Osteoblast (primary cell): Measurements from ENCODE around the gene KIF4A. TPM values are rescaled to one million over a fixed set of nuclear protein-coding genes. Genes with fewer than 3 reads are reported as not detected.
"Not testable (repeated sequence)": the region's sequence is repeated elsewhere in the genome, so short reads cannot be mapped to it uniquely, and the experiment has no call there.

ENCODE experiments used
- DNase-seq: peaks from one replicate; pipeline ENCODE4 v3.0.0; 2011; ENCODE audit warnings: low spot score, mixed read lengths; ENCODE audit not compliant: insufficient read length; ENCODE audit errors: missing footprints
- H2AFZ ChIP-seq: 2 replicates; pipeline ENCODE4 v1.6.0; 2011; ENCODE audit warnings: mild to moderate bottlenecking, low read length
- H3K27ac ChIP-seq: 2 replicates; pipeline ENCODE4 v1.5.1; 2011; ENCODE audit warnings: mild to moderate bottlenecking, low read depth, low read length, moderate library complexity
- H3K27me3 ChIP-seq: 2 replicates; pipeline ENCODE4 v1.6.0; 2012; ENCODE audit warnings: mild to moderate bottlenecking, control low read depth, inconsistent platforms, low read length, moderate library complexity; ENCODE audit not compliant: insufficient read depth
- H3K36me3 ChIP-seq: 2 replicates; pipeline ENCODE4 v1.5.1; 2011; ENCODE audit warnings: mild to moderate bottlenecking, low read length, control low read depth, moderate library complexity; ENCODE audit not compliant: insufficient read depth
- H3K4me1 ChIP-seq: 2 replicates; pipeline ENCODE4 v1.5.1; 2011; ENCODE audit warnings: mild to moderate bottlenecking, low read length, control low read depth, moderate library complexity; ENCODE audit not compliant: insufficient read depth
- H3K4me2 ChIP-seq: 2 replicates; pipeline ENCODE4 v1.6.0; 2011; ENCODE audit warnings: mild to moderate bottlenecking, low read length; ENCODE audit not compliant: insufficient read depth
- H3K4me3 ChIP-seq: fragments of 200-600 bp; sonication (generic); 3 replicates; pipeline ENCODE4 v1.5.1; 2012; ENCODE audit warnings: mild to moderate bottlenecking, low read length, inconsistent platforms; ENCODE audit not compliant: insufficient read depth
- H3K79me2 ChIP-seq: 2 replicates; pipeline ENCODE4 v1.6.0; 2012; ENCODE audit warnings: mild to moderate bottlenecking, low read length, control low read depth, inconsistent platforms; ENCODE audit not compliant: insufficient read depth
- H3K9me3 ChIP-seq: 2 replicates; pipeline ENCODE4 v1.5.1; 2011; ENCODE audit warnings: low read depth, low read length, control low read depth
- H4K20me1 ChIP-seq: 2 replicates; pipeline ENCODE4 v1.6.0; 2012; ENCODE audit warnings: mild to moderate bottlenecking, low read length, control low read depth; ENCODE audit not compliant: insufficient read depth
- total RNA-seq: library from RNA; depleted of rRNA; stranded (reverse); fragments of >200 nt; gene quantifications from 2 replicates; pipeline ENCODE4 v1.2.3, GENCODE V29; 2012
- TF ChIP-seq, protein P1 (sequence below): IDR thresholded peaks from 2 replicates; pipeline ENCODE4 v1.5.1; 2011; ENCODE audit warnings: mild to moderate bottlenecking, low read depth, low read length, moderate library complexity; ENCODE audit errors: extremely low read depth

Gene KIF4A, protein sequence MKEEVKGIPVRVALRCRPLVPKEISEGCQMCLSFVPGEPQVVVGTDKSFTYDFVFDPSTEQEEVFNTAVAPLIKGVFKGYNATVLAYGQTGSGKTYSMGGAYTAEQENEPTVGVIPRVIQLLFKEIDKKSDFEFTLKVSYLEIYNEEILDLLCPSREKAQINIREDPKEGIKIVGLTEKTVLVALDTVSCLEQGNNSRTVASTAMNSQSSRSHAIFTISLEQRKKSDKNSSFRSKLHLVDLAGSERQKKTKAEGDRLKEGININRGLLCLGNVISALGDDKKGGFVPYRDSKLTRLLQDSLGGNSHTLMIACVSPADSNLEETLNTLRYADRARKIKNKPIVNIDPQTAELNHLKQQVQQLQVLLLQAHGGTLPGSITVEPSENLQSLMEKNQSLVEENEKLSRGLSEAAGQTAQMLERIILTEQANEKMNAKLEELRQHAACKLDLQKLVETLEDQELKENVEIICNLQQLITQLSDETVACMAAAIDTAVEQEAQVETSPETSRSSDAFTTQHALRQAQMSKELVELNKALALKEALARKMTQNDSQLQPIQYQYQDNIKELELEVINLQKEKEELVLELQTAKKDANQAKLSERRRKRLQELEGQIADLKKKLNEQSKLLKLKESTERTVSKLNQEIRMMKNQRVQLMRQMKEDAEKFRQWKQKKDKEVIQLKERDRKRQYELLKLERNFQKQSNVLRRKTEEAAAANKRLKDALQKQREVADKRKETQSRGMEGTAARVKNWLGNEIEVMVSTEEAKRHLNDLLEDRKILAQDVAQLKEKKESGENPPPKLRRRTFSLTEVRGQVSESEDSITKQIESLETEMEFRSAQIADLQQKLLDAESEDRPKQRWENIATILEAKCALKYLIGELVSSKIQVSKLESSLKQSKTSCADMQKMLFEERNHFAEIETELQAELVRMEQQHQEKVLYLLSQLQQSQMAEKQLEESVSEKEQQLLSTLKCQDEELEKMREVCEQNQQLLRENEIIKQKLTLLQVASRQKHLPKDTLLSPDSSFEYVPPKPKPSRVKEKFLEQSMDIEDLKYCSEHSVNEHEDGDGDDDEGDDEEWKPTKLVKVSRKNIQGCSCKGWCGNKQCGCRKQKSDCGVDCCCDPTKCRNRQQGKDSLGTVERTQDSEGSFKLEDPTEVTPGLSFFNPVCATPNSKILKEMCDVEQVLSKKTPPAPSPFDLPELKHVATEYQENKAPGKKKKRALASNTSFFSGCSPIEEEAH
- total RNA-seq = 2.1 and 2.2 TPM in 2 replicates

DNA sequence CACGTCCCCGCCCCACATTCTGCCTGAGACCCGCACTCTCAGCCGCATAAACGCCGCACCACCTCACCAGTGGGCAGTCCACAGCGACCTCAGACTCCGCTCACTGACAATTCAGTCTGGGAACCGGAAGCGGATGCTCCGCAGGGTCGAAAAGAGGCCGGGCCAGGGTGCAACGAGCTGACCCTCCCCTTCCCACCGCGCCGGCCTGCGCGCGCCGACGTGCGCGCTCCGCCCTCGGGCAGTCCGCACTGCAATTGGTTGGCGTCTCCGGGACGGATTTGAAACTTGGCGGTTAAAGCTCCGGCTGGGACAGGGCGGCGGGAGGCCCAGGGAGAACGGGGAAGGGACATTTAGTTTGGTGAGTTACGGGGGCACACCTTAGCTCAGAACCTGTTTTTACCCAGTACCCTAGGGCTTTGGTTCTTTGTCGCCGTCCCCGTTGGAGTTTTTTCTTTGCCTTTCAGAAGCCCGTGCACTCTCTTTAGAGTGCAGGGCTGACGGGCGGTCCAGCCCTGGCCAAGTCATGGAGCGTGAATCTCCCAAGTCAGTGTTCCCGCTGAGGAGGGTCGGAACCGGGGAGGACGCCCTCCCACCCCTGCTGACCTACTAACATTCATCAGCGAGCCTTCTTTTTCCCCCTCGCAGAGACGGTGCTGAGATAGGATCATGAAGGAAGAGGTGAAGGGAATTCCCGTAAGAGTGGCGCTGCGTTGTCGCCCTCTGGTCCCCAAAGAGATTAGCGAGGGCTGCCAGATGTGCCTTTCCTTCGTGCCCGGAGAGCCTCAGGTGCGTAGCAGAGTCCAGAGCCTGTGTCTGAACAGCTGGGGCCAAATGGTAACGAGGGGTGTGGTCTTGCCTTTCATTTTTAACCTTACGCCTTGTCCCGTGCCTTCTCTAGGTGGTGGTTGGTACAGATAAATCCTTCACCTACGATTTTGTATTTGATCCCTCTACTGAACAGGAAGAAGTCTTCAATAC lies at the start of gene KIF4A, which contains the start of gene PDZD11:
TSS of gene KIF4A (plus strand) at position 312 of the 978 bp plus-strand sequence. CDS start at position 667, 355 bp downstream.
TSS of gene PDZD11 (minus strand) at position 135 of the 978 bp plus-strand sequence. CDS start 586 bp downstream, outside the sequence.
- H3K4me1 ChIP-seq = peaks cover 10% of the 10 kb centered on the region
- H2AFZ ChIP-seq = peak within 1 kb of the TSS; percentile 89
- H3K4me2 ChIP-seq = peak within 1 kb of the TSS; percentile 81
- H3K9me3 ChIP-seq = no peaks in the 10 kb centered on the region
- H3K36me3 ChIP-seq = peaks cover 15% of the 10 kb centered on the region
- no peaks in the 10 kb centered on the region for H3K27me3 ChIP-seq
- peak; percentile 92 for DNase-seq
- TF ChIP-seq, protein P1, sequence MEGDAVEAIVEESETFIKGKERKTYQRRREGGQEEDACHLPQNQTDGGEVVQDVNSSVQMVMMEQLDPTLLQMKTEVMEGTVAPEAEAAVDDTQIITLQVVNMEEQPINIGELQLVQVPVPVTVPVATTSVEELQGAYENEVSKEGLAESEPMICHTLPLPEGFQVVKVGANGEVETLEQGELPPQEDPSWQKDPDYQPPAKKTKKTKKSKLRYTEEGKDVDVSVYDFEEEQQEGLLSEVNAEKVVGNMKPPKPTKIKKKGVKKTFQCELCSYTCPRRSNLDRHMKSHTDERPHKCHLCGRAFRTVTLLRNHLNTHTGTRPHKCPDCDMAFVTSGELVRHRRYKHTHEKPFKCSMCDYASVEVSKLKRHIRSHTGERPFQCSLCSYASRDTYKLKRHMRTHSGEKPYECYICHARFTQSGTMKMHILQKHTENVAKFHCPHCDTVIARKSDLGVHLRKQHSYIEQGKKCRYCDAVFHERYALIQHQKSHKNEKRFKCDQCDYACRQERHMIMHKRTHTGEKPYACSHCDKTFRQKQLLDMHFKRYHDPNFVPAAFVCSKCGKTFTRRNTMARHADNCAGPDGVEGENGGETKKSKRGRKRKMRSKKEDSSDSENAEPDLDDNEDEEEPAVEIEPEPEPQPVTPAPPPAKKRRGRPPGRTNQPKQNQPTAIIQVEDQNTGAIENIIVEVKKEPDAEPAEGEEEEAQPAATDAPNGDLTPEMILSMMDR = no peak
- peak within 1 kb of the TSS; percentile 74 for H3K4me3 ChIP-seq
- peaks cover 44% of the 10 kb centered on the region for H3K79me2 ChIP-seq
- H3K27ac ChIP-seq = peak within 1 kb of the TSS; percentile 34
- no peaks in the 10 kb centered on the region for H4K20me1 ChIP-seq

DNA sequence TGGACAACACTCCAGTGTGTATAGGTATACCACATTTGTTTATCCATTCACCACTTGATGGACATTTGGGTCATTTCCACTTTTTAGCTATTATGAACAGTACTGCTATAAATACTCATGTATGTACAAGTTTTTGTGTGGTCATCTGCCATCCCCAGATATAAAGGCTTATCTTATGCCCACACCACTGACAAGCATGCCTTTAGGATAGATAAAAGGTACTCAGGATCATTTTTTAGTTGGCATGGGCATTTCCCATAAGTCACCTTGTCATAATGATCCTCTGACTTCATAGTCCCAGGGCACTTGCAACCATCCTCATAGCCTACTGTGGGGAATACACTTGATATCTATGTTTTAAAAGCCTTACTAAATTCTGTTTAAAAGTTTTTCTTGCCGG lies 49.2 kb upstream of the KIF4A start:
- Histone ChIP-seq H3K36me3 (no peaks in the 10 kb centered on the region), H3K4me1 (peaks cover 5% of the 10 kb centered on the region), H3K27ac (no peak overlapping the region), H2AFZ (no peak overlapping the region), H3K27me3 (peaks cover 13% of the 10 kb centered on the region), H3K4me3 (no peak overlapping the region), H4K20me1 (no peaks in the 10 kb centered on the region), H3K79me2 (no peaks in the 10 kb centered on the region), H3K4me2 (no peak overlapping the region), H3K9me3 (no peaks in the 10 kb centered on the region)
- TF ChIP-seq, protein P1 = no peak
- no peak for DNase-seq

DNA sequence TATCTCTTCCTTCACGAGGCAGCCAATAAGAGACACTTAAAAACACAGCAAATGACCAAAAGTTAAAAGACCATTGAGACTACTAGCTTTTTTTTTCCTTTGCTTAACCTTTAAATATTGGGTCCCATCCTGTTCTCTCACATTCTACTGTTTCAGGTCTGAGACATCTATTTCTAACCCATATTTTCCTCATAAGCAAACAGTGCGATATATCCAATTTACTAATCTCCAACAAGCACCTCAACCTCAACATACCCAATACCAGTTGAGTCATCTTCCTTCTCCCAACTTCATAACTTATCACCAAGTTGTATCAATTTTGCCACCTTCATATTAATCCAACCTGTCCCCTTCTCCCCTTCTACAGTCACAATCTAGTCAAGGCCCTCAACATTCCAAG lies 48.4 kb upstream of the KIF4A start:
- TF ChIP-seq, protein P1 = no peak
- H3K27me3 ChIP-seq = peaks cover 12% of the 10 kb centered on the region
- no peaks in the 10 kb centered on the region for H4K20me1 ChIP-seq
- H3K4me1 ChIP-seq = peaks cover 5% of the 10 kb centered on the region
- no peak overlapping the region for H2AFZ ChIP-seq
- no peak overlapping the region for H3K4me3 ChIP-seq
- no peak for DNase-seq
- no peak overlapping the region for H3K27ac ChIP-seq
- no peaks in the 10 kb centered on the region for H3K9me3 ChIP-seq
- H3K36me3 ChIP-seq = no peaks in the 10 kb centered on the region
- H3K4me2 ChIP-seq = no peak overlapping the region
- no peaks in the 10 kb centered on the region for H3K79me2 ChIP-seq

DNA sequence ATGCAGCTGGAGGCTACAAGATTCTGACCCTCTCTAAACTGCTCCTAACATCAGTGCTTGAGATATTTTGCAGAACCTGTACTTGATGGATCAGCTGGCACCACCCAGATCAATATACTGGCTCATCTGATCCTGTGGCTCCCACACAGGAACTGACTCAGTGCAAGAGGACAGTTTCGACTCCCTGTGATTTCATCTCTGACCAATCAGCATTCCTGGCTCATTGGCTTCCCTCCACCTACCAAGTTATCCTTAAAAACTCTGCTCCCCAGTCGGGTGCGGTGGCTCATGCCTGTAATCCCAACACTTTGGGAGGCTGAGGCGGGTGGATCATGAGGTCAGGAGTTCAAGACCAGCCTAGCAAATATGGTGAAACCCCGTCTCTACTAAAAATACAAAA lies 46.3 kb upstream of the KIF4A start:
- H3K4me2 ChIP-seq, H4K20me1 ChIP-seq, H3K4me1 ChIP-seq, H3K36me3 ChIP-seq, H3K79me2 ChIP-seq, H3K27ac ChIP-seq, DNase-seq, H3K9me3 ChIP-seq, H3K4me3 ChIP-seq, H2AFZ ChIP-seq: not testable (repeated sequence)
- H3K27me3 ChIP-seq = peaks cover 12% of the 10 kb centered on the region
